Stimulated activated naive CD8-positive, alpha-beta T cell treated with anti-CD3 and anti-CD28 coated beads, Interleukin-15, Interleukin-2, amounts not matched to agents 100 U/mL and 50 U/mL, for 24 hours (primary cell): ENCODE measurements around the gene CREBBP.
A peak's percentile ranks its signal among the peaks of the same experiment; 100 is the strongest.

Experiments
- ATAC-seq: fragments of 150-1000 bp; cut with Tn5 transposase; one replicate; pipeline ENCODE4 v1.10.0; 2021
- DNase-seq: peaks from one replicate; pipeline ENCODE4 v3.0.0; 2021

CREBBP gene

GRCh38 chr16:3824121-3824795, 56.3 kb downstream of the CREBBP start:
- ATAC-seq: peak; percentile 62
- DNase-seq: no peak

DNA sequence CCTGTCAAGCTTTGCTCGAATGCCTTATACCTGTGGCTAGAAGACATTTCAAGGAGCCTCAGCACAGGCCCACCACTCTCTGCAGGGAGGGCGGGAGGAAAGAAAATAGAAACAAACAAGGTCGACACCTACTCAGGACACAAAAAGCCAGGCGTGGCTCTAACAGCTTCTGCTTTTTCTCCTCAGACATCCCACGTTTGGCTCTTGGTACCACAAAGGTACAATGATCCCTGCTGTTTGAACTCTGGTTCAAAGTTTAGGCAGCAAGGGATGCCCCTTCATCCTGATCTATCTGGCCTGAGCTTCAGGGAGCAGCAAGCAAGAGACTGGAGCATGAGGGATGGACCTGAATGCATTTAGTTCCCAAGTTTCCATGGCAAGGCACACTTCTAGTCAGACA, 57.1 kb downstream of the CREBBP start:
- no peak for ATAC-seq
- no peak for DNase-seq

DNA sequence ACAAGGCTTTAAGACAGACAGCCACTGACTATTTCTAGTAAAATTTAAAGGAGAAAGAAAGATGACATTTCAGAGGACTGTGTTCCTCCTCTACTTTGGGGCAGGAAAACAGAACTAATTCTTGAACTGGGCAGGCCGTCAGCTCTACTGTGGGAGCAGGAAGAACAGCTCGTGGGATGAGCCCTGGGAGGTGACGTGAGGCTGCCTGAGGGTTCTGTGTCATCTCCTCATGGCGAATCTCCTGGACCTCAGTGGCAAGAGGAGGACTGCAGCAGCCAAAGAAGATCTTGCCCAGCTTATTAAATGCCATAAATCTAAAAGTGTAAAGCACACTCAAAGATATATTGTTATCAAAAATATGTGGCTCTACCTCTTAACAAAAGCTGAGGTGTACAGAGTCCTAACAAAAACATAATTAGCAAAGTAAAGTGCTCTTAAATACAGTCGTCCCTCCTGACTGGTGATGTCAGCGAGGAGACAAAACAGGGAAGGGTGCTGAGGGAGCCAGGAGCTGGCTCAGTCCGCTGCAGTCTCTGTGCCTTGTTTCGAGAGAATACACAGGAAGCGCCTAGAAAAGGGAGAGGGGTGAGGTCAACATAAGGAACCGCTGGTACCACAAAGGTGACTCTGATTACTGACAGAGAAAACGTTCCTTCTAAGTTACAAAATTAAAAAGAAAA, 58.0 kb downstream of the CREBBP start:
- peak; percentile 45 for ATAC-seq
- DNase-seq: no peak

DNA sequence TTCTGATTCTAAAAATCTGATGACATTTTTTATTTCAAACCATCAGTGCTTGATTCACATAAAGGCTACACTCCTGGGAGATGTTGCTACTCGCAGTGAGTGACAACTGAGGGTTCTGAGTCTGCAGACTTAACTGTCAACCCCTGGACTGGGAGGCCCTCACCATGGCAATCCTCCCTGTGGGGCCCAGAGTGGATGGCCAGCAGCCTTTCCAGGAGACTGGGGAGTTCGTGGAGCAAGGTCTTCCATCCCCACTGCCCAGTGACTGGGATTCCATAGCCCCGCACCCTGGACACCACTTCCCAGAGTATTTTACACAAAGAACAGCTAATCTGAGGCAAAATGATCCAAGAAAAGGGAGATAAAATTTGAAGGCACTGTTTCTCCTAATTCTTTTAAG, 59.3 kb downstream of the CREBBP start:
- ATAC-seq (no peak), DNase-seq (no peak)

- ATAC-seq (no peak), DNase-seq (no peak)
These were observed 60.5 kb downstream of the CREBBP start for GRCh38 chr16:3819746-3820724.

DNA sequence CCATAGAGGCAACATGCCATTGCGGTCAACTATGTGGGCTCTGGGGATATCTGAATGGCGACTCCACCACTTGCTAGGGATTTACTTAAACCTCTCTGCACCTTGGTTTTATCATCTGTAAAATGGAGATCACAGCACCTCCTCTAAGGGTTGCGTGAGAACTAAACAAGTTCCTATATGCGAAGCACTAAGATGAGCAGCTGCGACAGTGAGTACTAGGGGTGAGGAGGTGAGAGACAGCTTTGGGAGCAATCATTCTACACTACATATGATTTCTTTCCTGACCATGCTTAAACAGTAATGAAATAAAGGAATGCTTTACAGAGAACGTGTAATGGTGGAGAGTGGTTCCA, 61.4 kb downstream of the CREBBP start:
- ATAC-seq (no peak), DNase-seq (no peak)

GRCh38 chr16:3816326-3816725, 64.2 kb downstream of the CREBBP start:
- DNase-seq (no peak), ATAC-seq (no peak)

GRCh38 chr16:3814755-3815154, 65.8 kb downstream of the CREBBP start:
- ATAC-seq (no peak), DNase-seq (no peak)

DNA sequence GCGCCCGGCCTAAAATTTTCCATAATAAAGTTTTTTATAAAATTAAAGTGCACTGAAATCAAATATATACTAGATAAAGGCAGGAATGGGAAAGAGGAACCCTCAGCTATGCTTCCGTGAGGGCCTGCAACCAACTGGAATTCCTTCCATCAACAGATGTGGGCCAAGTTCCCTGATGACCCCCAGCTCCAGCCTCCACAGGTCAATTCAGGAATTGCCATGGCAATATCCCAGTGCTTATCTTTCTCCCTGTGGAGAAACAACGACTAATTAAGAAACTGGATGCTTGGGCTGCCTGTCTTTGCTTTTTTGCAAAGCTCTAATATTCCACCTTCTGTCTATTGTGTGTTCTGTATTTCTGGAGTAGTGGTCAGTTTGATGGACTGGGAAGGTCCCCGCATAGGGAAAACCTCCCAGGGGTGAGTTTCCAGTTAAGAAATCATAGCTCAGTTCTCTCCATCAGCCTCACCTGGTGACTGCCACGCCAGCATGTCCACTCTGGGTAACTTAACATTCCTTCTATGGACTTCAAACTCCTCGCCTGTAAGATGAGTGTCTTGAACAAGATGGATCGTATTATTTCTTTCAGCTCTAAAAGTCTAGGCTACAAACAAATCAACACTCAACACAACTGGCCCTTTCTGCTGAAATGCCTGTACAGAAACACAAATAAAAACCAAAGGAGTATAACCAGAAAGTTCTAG, 67.9 kb downstream of the CREBBP start:
- DNase-seq (no peak), ATAC-seq (no peak)

- DNase-seq (no peak), ATAC-seq (no peak)
These were observed 69.7 kb downstream of the CREBBP start for GRCh38 chr16:3810818-3811217.

DNA sequence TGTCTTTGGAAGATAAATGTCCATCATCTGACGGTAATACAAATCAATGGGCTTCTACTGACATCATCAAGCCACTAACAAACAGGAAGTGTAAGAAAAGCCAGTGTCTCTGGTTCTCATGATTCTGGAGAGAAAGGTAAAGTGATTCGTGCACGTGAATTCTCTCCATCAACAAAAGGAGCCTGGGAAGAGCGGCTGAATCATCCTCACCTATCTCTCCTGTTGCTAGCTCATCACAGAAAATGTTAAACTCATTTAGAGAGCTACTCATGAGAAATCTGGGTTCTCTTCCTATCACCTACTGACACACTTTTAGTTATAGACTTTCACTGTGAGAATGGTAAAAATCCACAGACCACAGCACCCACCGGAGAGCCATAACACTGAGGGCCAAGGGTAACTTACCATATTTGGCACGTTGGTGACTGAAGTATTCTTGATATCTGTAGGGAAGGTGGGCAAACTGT, 70.3 kb downstream of the CREBBP start:
- peak; percentile 63 for ATAC-seq
- no peak for DNase-seq

GRCh38 chr16:3808308-3809063, 72.0 kb downstream of the CREBBP start:
- ATAC-seq: no peak
- DNase-seq: no peak

DNA sequence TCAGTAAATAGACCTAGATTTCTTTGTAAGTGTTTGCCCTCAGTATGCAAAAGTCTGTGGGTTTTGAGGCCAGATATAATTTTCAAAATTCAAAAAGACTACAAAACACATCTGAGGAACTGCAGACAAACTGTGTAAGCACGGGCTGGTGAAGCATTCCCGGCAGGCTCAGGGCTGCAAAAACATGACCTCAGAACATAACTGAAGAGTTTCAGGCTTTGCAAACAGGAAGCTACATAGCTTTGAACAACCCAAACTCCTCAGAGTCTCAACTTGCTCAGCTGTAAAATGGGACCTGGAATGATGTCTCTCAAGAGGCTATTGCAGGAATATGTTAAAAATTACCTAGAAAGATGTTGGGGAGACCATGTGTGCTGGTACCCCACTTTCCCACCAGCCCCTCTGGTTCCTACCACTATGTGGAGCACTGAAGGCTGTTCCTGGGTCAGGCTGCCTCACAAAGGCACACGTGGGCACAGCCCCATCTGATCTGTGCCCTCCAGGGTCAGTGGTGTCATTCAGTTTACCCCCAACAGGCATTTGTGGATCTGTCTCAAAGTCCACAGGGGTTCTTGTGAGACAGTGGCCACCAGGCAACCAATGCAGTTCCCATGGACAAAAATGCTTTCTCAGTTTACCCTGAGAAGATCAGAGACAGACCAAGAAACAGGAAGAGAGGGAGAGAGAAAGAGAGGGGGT, 72.9 kb downstream of the CREBBP start:
- DNase-seq (no peak), ATAC-seq (no peak)

- no peak for DNase-seq
- ATAC-seq: no peak
These were observed 76.0 kb downstream of the CREBBP start for GRCh38 chr16:3804426-3805016.

DNA sequence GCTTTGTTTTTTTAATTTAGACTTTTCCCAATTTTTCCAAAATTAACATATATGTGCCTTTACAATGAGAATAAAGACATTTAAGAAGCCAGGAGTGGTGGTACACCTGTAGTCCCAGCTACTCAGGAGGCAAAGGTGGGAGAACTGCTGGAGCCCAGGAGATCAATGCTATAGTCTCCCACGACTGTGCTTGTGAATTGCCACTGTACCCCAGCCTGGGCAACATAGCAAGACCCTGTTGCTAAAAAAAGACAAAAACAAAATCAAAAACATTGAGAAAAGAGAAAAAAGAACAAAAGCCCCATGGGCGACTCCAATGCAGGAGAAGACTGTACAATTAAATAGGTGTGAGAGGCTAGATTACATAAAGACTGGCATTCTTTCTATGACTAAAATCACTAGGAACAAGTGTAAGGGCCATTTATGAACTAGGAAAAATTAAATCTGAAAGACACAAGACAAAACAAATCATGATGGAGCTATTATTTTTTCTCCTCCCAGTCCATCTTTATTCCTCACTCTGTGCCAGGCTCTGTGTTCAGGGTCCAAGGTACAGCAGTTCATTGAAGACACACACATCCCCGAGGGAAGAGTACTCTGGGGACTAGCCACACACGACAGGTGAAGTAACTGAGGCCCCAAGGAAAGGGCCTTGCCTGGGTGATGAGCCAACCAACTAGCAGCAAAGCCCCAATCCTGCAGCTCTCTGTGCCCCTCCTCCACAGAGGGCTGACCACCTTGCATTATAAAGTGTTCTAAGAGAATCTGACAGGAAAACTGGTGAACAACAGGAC, 79.8 kb downstream of the CREBBP start:
- DNase-seq (no peak), ATAC-seq (no peak)

DNA sequence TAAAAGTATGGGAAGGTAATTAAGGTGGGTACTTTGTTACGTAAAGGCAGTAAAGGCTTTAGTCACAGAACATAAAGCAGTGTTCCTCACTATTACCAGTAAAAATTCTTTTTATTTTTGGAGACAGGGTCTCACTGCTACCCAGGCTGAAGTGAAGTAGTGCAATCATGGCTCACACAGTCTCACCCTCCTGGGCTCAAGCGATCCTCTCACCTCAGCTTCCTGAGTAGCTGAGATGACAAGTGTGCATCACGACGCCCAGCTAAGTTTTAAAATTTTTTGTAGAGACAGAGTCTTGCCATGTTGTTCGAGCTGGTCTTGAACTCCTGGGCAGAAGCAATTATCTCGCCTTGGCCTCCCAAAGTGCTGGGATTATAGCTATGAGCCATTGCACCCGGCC, 80.5 kb downstream of the CREBBP start:
- ATAC-seq (no peak), DNase-seq (no peak)

GRCh38 chr16:3799354-3799753, 81.2 kb downstream of the CREBBP start:
- DNase-seq (no peak), ATAC-seq (no peak)

DNA sequence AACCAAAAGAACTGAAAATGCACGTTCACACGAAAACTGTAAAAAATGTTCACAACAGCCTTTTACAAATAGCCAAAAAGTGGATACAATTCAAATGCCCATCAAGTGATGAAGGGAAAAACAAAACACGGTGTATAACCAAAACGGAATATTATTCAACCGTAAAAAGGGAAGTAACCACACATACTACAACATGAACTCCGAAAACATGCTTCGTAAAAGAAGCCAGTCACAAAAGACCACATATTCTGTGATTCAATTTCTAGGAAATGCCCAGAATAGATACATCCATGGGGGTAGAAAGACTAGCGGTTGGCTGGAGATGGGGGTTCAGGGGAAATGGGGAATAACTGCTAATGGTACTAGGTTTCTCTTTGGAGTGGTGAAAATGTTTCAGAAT, 81.7 kb downstream of the CREBBP start:
- ATAC-seq: no peak
- no peak for DNase-seq
